HCT116 (cell line): Measurements from ENCODE around the gene NKTR. TPM values are rescaled to one million over a fixed set of nuclear protein-coding genes. Genes with fewer than 3 reads are reported as not detected.

Source experiments
- ATAC-seq: fragments of 200-7000 bp; cut with Tn5 transposase; 2 replicates; pipeline ENCODE4 v1.9.1; 2020; ENCODE audit warnings: mild to moderate bottlenecking, moderate library complexity
- BruUV-seq: library from RNA; stranded (reverse); fragments of 400-500 nt; replicated peaks from 2 replicates; lab custom pipeline; 2021; lab: Mats Ljungman, UMichigan
- CTCF ChIA-PET: fragments of 300-600 bp; sonication (Branson Sonifier 250); formaldehyde crosslinking; loops from one replicate; lab custom pipeline; 2021; ENCODE audit warnings: antibody characterized with exemption; lab: Charles Lee
- POLR2A ChIA-PET: fragments of 300-600, 350-600 bp; sonication (Branson Sonifier 250); formaldehyde crosslinking; loops from one replicate; lab custom pipeline; 2021; ENCODE audit warnings: antibody characterized with exemption; lab: Charles Lee
- RAD21 ChIA-PET, 2 experiments: fragments of 300-600 bp; sonication (Branson Sonifier 250); formaldehyde crosslinking; loops; one replicate each; lab custom pipeline; 2023; ENCODE audit warnings: low total read pairs in 2 of 2; ENCODE audit not compliant: uncharacterized antibody in 2 of 2, unreplicated experiment in 2 of 2, low non-redundant PET in 1 of 2; lab: Charles Lee
- DNase-seq: peaks from one replicate; pipeline ENCODE4 v3.0.0-alpha.2; 2010; ENCODE audit warnings: low read depth, low spot score
- H2AFZ ChIP-seq: fragments of 200-600 bp; shearing (Covaris generic), sonication (generic); 2 replicates; pipeline ENCODE4 v1.6.1; 2017; ENCODE audit warnings: low read depth, mixed run types, mixed read lengths, antibody characterized with exemption, low read length; ENCODE audit not compliant: poor library complexity, severe bottlenecking
- H3K27ac ChIP-seq: 2 replicates; pipeline ENCODE4 v1.5.1; 2012; ENCODE audit warnings: low read depth, low read length
- H3K27me3 ChIP-seq: fragments of 200-600 bp; sonication (generic); 2 replicates; pipeline ENCODE4 v1.6.1; 2016; ENCODE audit warnings: mixed run types, low read length, mixed read lengths; ENCODE audit not compliant: insufficient read depth
- H3K36me3 ChIP-seq, 2 experiments: fragments of 200-500 bp in 1 of 2; fragments of 200-600 bp in 1 of 2; sonication (Bioruptor generic) in 1 of 2; sonication (generic) in 1 of 2; 2 replicates each; pipeline versions ENCODE4 v1.5.1 to v1.6.1; 2014 to 2016; ENCODE audit warnings: low read length in 2 of 2, inconsistent platforms in 1 of 2, mixed read lengths in 1 of 2, mixed run types in 1 of 2; ENCODE audit not compliant: insufficient read depth in 2 of 2, control insufficient read depth in 1 of 2
- H3K4me1 ChIP-seq, 2 experiments: fragments of 200-600 bp in 1 of 2; sonication (generic) in 1 of 2; 2 replicates each; pipeline versions ENCODE4 v1.5.1 to v1.6.1; 2012 to 2017; ENCODE audit warnings: low read length in 2 of 2, inconsistent platforms in 1 of 2, mild to moderate bottlenecking in 1 of 2, mixed read lengths in 1 of 2, mixed run types in 1 of 2, moderate library complexity in 1 of 2; ENCODE audit not compliant: insufficient read depth in 2 of 2, control insufficient read depth in 1 of 2
- H3K4me2 ChIP-seq: fragments of 200-600 bp; sonication (generic); 2 replicates; pipeline ENCODE4 v1.6.1; 2017; ENCODE audit warnings: mixed run types, low read length, mixed read lengths
- H3K4me3 ChIP-seq, 2 experiments: fragments of 200-600 bp in 1 of 2; sonication (generic) in 1 of 2; replicated peaks in 1 of 2; 2 replicates each; pipeline ENCODE4 v1.5.1; 2011 to 2016; ENCODE audit warnings: low read length in 2 of 2, control low read depth in 1 of 2, low read depth in 1 of 2, mild to moderate bottlenecking in 1 of 2, mixed read lengths in 1 of 2, mixed run types in 1 of 2
- H3K79me2 ChIP-seq: fragments of 200-600 bp; sonication (generic); 2 replicates; pipeline ENCODE4 v1.6.1; 2017; ENCODE audit warnings: mild to moderate bottlenecking, mixed run types, low read length, moderate library complexity, mixed read lengths; ENCODE audit not compliant: insufficient read depth
- H3K9ac ChIP-seq: fragments of 200-600 bp; sonication (generic); 2 replicates; pipeline ENCODE4 v1.6.1; 2016; ENCODE audit warnings: low read length, mixed read lengths
- H3K9me2 ChIP-seq: fragments of 200-600 bp; sonication (generic), shearing (Covaris generic); 2 replicates; pipeline ENCODE4 v1.6.1; 2017; ENCODE audit warnings: mixed run types, mild to moderate bottlenecking, moderate library complexity; ENCODE audit not compliant: insufficient read depth
- H3K9me3 ChIP-seq, 2 experiments: fragments of 200-500 bp in 1 of 2; fragments of 200-600 bp in 1 of 2; sonication (Bioruptor generic) in 1 of 2; sonication (generic) in 1 of 2; 2 replicates each; pipeline ENCODE4 v1.6.1; 2014 to 2017; ENCODE audit warnings: low read length in 2 of 2, mixed read lengths in 2 of 2, inconsistent platforms in 1 of 2, low read depth in 1 of 2, mild to moderate bottlenecking in 1 of 2, mixed run types in 1 of 2, moderate library complexity in 1 of 2; ENCODE audit not compliant: control insufficient read depth in 1 of 2, insufficient read depth in 1 of 2
- H4K20me1 ChIP-seq: fragments of 200-600 bp; sonication (generic), shearing (Covaris generic); 2 replicates; pipeline ENCODE4 v1.6.1; 2017; ENCODE audit warnings: mixed run types, mild to moderate bottlenecking, moderate library complexity; ENCODE audit not compliant: insufficient read depth
- intact Hi-C: fragments of 100-400 bp; cut with micrococcal nuclease; formaldehyde crosslinking; loops from 2 replicates; pipeline ENCODE4 v1.10.0; 2022
- total RNA-seq: library from RNA; stranded (reverse); gene quantifications from one replicate; pipeline ENCODE4 v1.2.1, GENCODE V29; 2021; ENCODE audit not compliant: unreplicated experiment
- TF ChIP-seq, protein P1 (sequence below), 3 experiments: fragments of 200-600 bp in 1 of 3; sonication (generic) in 1 of 3; IDR thresholded peaks in 2 of 3; conservative IDR thresholded peaks in 1 of 3; 2 replicates each; pipeline ENCODE4 v1.5.1; 2012 to 2017; ENCODE audit warnings: low read depth in 2 of 3, low read length in 2 of 3, antibody characterized with exemption in 1 of 3, borderline replicate concordance in 1 of 3, control low read depth in 1 of 3, mild to moderate bottlenecking in 1 of 3, mixed read lengths in 1 of 3, mixed run types in 1 of 3, moderate library complexity in 1 of 3; ENCODE audit not compliant: insufficient read depth in 1 of 3
- TF ChIP-seq, protein P2 (sequence below): IDR thresholded peaks from 2 replicates; pipeline ENCODE4 v1.6.1; 2011; ENCODE audit warnings: mild to moderate bottlenecking, low read length, moderate library complexity; ENCODE audit not compliant: insufficient replicate concordance; ENCODE audit errors: extremely low read depth

The NKTR gene
- total RNA-seq, 1 experiment from 2014 or later: 59.7 TPM

DNA sequence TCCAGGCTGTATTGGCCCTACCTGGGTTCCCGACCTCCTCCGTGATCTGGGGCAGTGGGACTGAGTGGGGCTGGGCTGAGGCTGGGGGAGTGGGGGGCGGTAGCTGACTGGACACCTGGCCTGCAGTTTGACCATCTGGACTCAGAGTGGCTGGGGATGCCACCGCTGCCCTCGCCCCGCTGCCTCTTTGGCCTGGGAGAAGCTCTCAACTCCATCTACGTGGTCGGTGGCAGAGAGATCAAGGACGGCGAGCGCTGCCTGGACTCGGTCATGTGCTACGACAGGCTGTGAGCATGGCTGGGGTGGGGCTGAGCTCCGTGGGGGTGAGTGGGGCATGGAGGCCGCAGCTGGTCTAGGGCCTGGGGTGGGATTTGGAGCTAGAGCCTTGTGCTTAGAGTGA, 87.5 kb downstream of the NKTR start (continued):
- TF ChIP-seq, protein P1, sequence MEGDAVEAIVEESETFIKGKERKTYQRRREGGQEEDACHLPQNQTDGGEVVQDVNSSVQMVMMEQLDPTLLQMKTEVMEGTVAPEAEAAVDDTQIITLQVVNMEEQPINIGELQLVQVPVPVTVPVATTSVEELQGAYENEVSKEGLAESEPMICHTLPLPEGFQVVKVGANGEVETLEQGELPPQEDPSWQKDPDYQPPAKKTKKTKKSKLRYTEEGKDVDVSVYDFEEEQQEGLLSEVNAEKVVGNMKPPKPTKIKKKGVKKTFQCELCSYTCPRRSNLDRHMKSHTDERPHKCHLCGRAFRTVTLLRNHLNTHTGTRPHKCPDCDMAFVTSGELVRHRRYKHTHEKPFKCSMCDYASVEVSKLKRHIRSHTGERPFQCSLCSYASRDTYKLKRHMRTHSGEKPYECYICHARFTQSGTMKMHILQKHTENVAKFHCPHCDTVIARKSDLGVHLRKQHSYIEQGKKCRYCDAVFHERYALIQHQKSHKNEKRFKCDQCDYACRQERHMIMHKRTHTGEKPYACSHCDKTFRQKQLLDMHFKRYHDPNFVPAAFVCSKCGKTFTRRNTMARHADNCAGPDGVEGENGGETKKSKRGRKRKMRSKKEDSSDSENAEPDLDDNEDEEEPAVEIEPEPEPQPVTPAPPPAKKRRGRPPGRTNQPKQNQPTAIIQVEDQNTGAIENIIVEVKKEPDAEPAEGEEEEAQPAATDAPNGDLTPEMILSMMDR (IDR thresholded peaks at IDR 0.05 in 2 of 3, conservative IDR thresholded peaks at IDR 0.05 in 1 of 3; ENCODE audit: borderline replicate concordance in 1 of 3, insufficient read depth in 1 of 3, low read depth in 2 of 3, low read length in 2 of 3): no peak
- TF ChIP-seq, all 23 proteins: peak for 0

DNA sequence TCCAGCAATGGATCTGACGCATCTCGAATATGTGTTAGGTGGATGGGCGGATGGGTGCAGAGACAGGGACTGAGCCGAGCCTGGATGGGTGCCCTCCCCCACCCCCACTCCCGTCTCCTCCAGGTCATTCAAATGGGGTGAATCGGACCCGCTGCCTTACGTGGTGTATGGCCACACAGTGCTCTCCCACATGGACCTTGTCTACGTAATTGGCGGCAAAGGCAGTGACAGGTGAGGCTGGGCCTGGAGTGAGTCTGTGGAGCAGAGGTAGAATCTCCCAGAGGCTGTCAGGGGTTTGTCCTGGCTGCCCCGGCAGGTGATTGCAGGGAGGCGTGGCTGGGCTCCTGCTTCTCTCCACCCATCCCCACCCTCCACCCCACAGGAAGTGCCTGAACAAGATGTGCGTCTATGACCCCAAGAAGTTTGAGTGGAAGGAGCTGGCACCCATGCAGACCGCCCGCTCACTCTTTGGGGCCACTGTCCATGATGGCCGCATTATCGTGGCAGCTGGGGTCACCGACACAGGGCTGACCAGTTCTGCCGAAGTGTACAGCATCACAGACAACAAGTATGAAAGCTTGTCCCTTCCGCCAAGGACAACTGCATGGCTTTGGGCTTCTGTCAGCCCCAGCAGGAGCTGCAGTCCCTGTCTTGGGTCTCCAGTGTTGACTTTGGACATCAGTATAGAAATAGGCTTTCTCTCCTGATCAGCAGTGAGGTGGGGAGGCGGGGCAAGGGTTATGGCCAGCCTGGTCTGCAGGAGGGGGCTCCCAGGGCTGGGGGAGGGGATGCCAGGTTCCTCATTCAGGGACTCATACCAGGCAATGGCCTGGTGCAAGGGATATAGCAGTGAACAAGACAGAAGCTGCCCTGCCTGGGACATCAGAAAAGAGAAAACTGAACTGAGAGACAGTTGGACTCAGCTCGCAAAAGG, 88.3 kb downstream of the NKTR start:
- ChIA-PET RAD21 (no interaction called here), POLR2A (no interaction called here), CTCF (no interaction called here)
- H3K4me1 ChIP-seq: peaks cover 3 to 12% of the 10 kb centered on the region in 2 experiments; a peak in 3 of 4 replicates
- no peak overlapping the region for H3K9ac ChIP-seq
- BruUV-seq: no TSS peak
- no peaks in the 10 kb centered on the region for H4K20me1 ChIP-seq
- peaks cover 3% of the 10 kb centered on the region; the same call in 1 of the 2 replicates for H3K27me3 ChIP-seq
- no peak for DNase-seq
- H3K9me3 ChIP-seq: no peaks in the 10 kb centered on the region
- no peak overlapping the region for H3K4me2 ChIP-seq
- no peak overlapping the region for H3K4me3 ChIP-seq
- TF ChIP-seq, protein P2, sequence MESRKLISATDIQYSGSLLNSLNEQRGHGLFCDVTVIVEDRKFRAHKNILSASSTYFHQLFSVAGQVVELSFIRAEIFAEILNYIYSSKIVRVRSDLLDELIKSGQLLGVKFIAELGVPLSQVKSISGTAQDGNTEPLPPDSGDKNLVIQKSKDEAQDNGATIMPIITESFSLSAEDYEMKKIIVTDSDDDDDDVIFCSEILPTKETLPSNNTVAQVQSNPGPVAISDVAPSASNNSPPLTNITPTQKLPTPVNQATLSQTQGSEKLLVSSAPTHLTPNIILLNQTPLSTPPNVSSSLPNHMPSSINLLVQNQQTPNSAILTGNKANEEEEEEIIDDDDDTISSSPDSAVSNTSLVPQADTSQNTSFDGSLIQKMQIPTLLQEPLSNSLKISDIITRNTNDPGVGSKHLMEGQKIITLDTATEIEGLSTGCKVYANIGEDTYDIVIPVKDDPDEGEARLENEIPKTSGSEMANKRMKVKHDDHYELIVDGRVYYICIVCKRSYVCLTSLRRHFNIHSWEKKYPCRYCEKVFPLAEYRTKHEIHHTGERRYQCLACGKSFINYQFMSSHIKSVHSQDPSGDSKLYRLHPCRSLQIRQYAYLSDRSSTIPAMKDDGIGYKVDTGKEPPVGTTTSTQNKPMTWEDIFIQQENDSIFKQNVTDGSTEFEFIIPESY: no peak
- TF ChIP-seq, all 23 proteins: peak for 0
- Histone ChIP-seq H3K79me2 (no peaks in the 10 kb centered on the region), H3K9me2 (no peaks in the 10 kb centered on the region), H2AFZ (no peak overlapping the region), H3K36me3 (no peaks in the 10 kb centered on the region), H3K27ac (no peak overlapping the region)
- intact Hi-C loops: no loop called here
- no peak for ATAC-seq
